ENCODE results near the gene GRIA4.

DNA sequence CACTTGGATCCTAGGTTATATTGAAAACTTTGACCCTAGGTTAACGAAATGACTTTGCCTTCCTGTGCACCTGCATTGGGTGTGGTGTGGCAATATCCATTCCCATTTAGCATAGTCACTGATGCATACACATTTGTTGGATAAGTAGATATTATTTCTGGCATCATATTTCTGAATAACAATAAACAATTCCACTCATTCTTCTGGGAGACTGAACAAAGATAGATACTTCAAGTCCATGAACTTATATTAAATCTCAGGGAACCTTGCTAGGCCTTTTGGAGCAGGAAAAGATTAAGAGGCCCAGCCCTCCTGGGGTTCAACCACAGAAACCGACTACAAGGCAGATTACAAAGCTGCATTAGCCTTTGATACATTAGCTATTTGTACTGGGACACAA is 293.2 kb downstream of the GRIA4 start:
- TF ChIP-seq CTCF (IDR thresholded peaks at IDR 0.05; ENCODE audit: insufficient read depth, low read length, poor library complexity, severe bottlenecking) (no peak), EZH2phosphoT487 (conservative IDR thresholded peaks at IDR 0.05; ENCODE audit: low read length) (no peak)
